Ishikawa (cell line): ENCODE measurements around the gene SEMA3E.

ENCODE experiments used
- EP300 ChIP-seq: IDR thresholded peaks from 2 replicates; pipeline ENCODE4 v1.6.1; 2012; ENCODE audit warnings: borderline replicate concordance
- NFIC ChIP-seq: IDR thresholded peaks from 2 replicates; pipeline ENCODE4 v1.6.1; 2012
- TAF1 ChIP-seq: IDR thresholded peaks from 2 replicates; pipeline ENCODE4 v1.6.1; 2012; ENCODE audit warnings: low read depth, mild to moderate bottlenecking

DNA sequence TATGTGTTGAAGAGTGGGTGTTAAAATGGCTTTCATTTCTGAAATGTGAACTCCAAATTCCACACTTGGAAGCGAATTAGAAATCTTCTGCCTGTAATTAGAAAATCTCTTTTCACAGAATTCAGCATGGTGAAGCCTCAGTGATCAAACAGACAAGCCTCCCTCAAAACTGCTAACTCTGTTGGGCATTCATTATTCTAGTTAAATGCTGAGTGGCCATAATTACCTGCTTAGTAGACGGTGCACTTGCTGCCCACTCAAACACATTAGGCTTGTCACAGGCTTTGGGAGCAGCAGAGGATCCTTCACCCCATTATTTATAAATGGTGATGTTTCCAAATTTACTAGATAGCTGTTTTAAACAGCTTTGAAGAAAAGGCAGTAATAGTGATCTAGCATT is 309.0 kb downstream of the SEMA3E start:
- TF ChIP-seq NFIC (no peak), EP300 (no peak), TAF1 (no peak)
